GM12892 (cell line): Measurements from ENCODE around the gene TNNC2.
"Not testable (repeated sequence)": the region's sequence is repeated elsewhere in the genome, so short reads cannot be mapped to it uniquely, and the experiment has no call there.

Source experiments
- POLR2A ChIP-seq: IDR thresholded peaks from 2 replicates; pipeline ENCODE4 v1.6.1; 2011; ENCODE audit warnings: low read depth, low read length, control low read depth
- TAF1 ChIP-seq: IDR thresholded peaks from 2 replicates; pipeline ENCODE4 v1.6.1; 2011; ENCODE audit warnings: low read depth, mild to moderate bottlenecking, control low read depth, low read length, borderline replicate concordance

DNA sequence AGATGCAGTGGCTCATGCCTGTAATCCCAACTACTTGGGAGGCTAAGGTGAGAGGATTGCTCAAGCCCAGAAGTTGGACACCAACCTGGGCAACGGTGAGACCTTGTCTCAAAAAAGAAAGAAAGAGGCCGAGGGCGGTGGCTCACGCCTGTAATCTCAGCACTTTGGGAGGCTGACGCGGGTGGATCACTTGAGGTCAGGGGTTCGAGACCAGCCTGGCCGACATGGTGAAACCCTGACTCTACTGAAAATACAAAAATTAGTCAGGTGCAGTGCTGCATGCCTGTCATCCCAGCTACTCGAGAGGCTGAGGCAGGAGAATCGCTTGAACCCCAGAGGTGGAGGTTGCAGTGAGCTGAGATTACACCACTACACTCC lies 47.0 kb upstream of the TNNC2 start:
- TF ChIP-seq POLR2A, TAF1: not testable (repeated sequence)
